GM19035 (cell line): ENCODE measurements around the gene PRCD.
A peak's percentile ranks its signal among the peaks of the same experiment; 100 is the strongest.
"Not testable (repeated sequence)": the region's sequence is repeated elsewhere in the genome, so short reads cannot be mapped to it uniquely, and the experiment has no call there.

ENCODE experiments used
- ATAC-seq: cut with Tn5 transposase; IDR thresholded peaks from one replicate; pipeline ENCODE4 v1.9.1; 2021; ENCODE audit not compliant: unreplicated experiment

The PRCD gene

GRCh38 chr17:76525513-76525833 is 14.4 kb upstream of the PRCD start:
- not testable (repeated sequence) for ATAC-seq

- ATAC-seq = not testable (repeated sequence)
These were observed 12.8 kb upstream of the PRCD start for GRCh38 chr17:76527016-76527415.

GRCh38 chr17:76527430-76528111 is 12.3 kb upstream of the PRCD start:
- peak; percentile 50 for ATAC-seq

GRCh38 chr17:76528156-76528527 is 11.7 kb upstream of the PRCD start:
- peak; percentile 30 for ATAC-seq

- no peak for ATAC-seq
These were observed 11.2 kb upstream of the PRCD start for GRCh38 chr17:76528528-76529223.

- ATAC-seq = no peak
These were observed 10.4 kb upstream of the PRCD start for GRCh38 chr17:76529224-76530094.

GRCh38 chr17:76530095-76530723 is 9.6 kb upstream of the PRCD start:
- ATAC-seq = no peak

GRCh38 chr17:76530811-76531485 is 8.9 kb upstream of the PRCD start:
- ATAC-seq = no peak

GRCh38 chr17:76531486-76532038 is 8.3 kb upstream of the PRCD start:
- no peak for ATAC-seq

GRCh38 chr17:76532072-76532651 is 7.7 kb upstream of the PRCD start:
- ATAC-seq = no peak

GRCh38 chr17:76533640-76534359 is 6.0 kb upstream of the PRCD start:
- not testable (repeated sequence) for ATAC-seq

GRCh38 chr17:76534831-76535732 is 4.8 kb upstream of the PRCD start:
- no peak for ATAC-seq

GRCh38 chr17:76535788-76536510 is 3.9 kb upstream of the PRCD start:
- ATAC-seq = no peak

GRCh38 chr17:76536511-76537287 is 3.1 kb upstream of the PRCD start:
- ATAC-seq = no peak

GRCh38 chr17:76537288-76537577 is 2.6 kb upstream of the PRCD start:
- no peak for ATAC-seq

GRCh38 chr17:76537578-76538280 is 2.1 kb upstream of the PRCD start, which contains the start of gene CYGB:
TSS of gene CYGB (minus strand) at chr17:76537709. CDS start at chr17:76537542, 167 bp downstream.
- no peak for ATAC-seq
